HG03521 (cell line): ENCODE results near the gene VSTM2L.

Experiments
- ATAC-seq: cut with Tn5 transposase; IDR thresholded peaks from one replicate; pipeline ENCODE4 v1.9.1; 2021; ENCODE audit warnings: mild to moderate bottlenecking, moderate library complexity; ENCODE audit not compliant: unreplicated experiment

The VSTM2L gene

DNA sequence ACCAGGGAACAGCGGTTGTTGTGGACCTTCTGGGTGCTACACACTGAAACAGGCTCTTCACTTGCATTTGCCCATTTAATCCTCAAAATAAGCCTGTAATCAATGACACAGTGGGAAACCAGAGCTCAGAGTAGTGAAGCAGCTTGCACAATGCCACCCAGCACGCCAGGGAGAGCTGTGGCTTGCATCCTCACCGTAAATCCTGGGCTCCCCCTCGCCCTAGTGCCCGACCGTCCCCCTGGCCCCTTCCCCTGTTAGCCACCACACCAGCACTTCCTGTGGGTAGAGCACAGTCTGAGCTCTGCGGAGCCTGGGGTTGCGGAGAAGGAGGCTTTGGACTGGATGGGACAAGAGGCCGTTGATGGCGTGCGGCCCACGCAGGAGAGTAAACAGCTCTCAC is 14.5 kb downstream of the VSTM2L start:
- ATAC-seq: no peak

DNA sequence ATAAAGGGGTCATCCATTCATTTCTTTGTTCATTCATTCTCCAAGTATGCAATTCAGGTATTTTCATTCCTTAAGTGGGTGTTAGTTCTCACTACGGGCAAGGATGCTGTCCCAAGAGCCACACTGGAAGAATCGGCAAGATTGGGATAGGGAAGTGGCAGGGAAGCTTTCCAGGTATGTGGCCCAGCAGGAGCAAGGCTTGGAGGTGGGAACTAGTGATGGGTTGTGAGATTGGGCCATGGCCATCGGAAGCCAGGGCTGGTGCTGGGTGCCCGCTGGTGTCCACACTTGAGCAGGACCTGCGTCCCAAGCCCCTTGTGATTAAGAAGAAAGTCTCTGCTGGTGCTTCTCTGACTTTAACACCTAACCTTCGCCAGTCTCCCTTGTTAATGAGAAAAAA is 15.1 kb downstream of the VSTM2L start:
- no peak for ATAC-seq

DNA sequence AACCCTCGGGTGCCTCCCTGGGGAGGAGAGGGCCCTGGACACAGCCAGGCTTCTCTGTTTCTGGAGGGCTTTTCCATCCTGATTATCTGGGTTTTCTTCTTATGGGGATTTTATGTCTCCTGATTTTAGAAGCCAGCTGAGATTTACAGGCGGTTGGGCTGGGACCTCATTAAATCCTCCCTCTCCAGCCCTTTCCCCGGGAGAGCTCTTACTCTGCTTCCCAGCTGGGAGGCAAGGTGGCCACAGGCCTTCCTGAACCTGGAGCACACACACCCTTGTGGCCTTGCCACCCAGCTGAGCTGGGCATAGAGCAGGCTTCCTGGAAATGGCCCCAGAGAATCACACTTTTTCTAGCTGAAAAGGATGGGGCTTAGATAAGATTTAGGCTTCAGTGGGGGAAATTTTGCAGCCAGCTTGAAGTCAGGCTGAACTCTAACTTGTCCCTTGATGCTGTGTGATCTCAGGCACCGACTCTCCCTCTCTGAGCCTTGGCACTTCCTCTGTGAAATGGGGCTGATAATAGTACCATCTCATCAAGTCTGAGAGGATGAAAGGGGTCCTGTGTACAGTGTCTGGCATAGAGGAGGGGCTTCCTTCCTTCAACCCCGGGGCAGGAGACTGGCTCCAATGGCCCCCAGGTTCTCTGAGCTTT is 16.6 kb downstream of the VSTM2L start:
- no peak for ATAC-seq

GRCh38 chr20:37920270-37920669 is 17.3 kb downstream of the VSTM2L start:
- ATAC-seq: no peak

- no peak for ATAC-seq
Measured at GRCh38 chr20:37920679-37921322, 17.9 kb downstream of the VSTM2L start.

- ATAC-seq: peak; percentile 51
Measured at GRCh38 chr20:37921341-37921929, 18.5 kb downstream of the VSTM2L start.

DNA sequence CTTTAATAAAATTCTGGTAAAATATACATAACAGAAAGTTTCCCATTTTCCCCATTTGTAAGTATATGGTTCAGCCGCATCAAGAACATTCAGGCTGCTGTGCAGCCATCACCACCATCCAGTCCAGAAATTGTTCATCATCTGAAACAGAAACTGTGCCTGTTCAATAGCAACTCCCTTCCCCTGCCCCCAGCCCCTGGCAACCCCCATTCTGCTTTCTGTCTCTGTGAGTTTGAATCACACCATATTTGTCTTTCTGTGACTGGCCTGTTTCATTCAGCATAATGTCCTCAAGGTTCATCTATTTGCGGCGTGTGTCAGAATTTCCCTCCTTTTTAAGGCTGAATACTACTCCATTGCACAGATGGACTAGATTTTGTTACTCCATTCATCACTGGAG is 19.1 kb downstream of the VSTM2L start:
- peak; percentile 55 for ATAC-seq

- no peak for ATAC-seq
Measured at GRCh38 chr20:37925265-37926165, 22.6 kb downstream of the VSTM2L start.

GRCh38 chr20:37926612-37927011 is 23.7 kb downstream of the VSTM2L start:
- ATAC-seq: no peak

- ATAC-seq: no peak
Measured at GRCh38 chr20:37927410-37928095, 24.6 kb downstream of the VSTM2L start.

- ATAC-seq: no peak
Measured at GRCh38 chr20:37928996-37929682, 26.2 kb downstream of the VSTM2L start.

GRCh38 chr20:37929683-37930014 is 26.7 kb downstream of the VSTM2L start:
- no peak for ATAC-seq

DNA sequence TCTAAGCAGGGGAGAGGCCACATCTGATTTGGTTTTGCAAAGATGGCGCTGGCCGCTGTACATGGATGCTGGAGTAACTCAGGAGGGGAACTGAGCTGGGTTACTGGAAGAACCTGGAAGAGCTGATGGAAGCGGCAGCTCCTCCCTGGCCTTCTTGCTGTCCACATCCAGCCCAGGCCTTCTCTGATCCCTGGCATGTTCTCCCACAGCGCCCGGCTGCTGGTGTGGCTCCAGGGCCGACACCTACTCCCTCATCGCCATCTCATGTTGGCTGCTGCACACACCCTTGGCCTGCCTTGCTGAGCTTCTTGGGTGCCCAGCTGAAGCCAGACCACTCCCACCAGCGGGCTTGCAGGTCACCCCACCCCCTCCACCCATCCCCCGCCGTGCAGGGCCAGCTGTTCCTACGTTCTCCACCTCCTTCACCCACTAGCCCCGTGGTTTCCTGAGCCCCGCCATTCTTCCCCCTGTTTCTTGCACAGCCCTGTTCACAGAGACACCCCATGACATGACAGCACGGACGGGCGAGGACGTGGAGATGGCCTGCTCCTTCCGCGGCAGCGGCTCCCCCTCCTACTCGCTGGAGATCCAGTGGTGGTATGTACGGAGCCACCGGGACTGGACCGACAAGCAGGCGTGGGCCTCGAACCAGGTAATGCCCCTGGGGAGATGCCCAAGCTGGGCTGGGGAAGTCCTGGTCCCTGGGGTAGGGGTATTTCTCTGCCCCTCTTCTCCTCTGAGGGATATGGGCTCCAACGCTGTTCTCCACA is 28.4 kb downstream of the VSTM2L start:
- ATAC-seq: no peak

- ATAC-seq: no peak
Measured at GRCh38 chr20:37932074-37932473, 29.1 kb downstream of the VSTM2L start.

DNA sequence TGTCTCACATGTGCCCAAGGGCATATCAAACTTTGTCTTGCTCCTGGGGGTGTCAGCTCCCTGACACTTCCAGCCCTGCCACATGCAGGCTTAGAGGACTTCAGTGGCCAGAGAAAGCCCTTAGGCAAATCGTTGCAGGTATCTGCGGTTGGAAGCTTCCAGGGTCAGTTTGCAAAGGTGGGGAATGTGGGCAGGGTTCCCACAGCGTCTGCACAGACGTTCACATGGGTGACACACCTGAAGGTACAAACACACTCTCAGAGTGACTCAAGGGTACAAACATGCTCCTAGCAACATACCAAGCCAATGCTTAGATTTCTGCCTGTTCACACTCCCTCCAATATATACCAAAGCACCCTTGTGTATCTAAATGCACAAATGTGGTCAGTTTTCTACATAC is 30.0 kb downstream of the VSTM2L start:
- ATAC-seq: no peak

DNA sequence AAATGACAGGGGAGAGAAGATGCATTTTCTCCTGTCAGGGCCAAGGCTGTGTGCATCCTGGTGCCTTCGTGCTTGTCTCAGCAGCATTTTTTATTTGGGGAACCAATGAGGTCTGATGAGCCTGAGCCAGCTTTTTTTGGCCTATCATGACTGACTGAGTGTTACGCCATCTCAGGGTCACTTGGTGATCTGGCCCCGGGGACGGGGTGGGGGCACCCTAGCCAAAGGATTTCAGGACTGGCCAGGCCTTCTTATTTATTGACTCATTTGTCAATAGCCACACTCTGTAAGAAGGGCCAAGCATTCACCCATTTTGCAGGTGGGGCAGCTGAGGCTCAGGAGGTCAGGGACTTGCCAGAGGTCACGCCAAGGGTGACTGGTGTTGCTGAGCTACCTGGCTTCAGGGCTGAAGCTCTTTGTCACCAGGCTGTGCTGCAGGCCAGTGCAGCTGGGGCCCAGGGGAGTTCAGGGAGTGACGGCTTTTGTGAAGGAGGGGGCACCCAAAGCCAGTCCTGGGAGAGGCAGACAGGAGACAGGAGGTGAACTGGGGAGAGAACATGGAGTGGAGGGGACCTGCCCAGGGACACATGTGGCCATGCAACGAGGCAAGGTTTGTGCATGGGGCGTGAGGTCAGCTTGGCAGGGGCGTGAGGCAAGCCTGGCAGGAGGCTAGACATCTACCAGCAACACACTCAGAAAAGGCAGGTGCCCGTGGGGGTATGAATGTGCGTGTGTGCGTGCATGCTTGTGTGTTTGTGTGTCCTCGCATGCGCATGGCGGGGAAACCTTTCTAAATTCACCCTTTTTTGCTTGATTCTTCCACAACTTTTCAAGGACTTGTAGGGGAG is 31.1 kb downstream of the VSTM2L start:
- no peak for ATAC-seq

- ATAC-seq: no peak
Measured at GRCh38 chr20:37934634-37935375, 31.9 kb downstream of the VSTM2L start.

GRCh38 chr20:37935435-37935834 is 32.5 kb downstream of the VSTM2L start:
- ATAC-seq: no peak
